Tongue (tissue), 2 donors: ENCODE measurements around the gene CD63. TPM values are rescaled to one million over a fixed set of nuclear protein-coding genes. Genes with fewer than 3 reads are reported as not detected.
"Not testable (repeated sequence)": the region's sequence is repeated elsewhere in the genome, so short reads cannot be mapped to it uniquely, and the experiment has no call there.

Source experiments
- DNase-seq: peaks from one replicate; pipeline ENCODE4 v3.0.0-alpha.2; 2015
- total RNA-seq: library from RNA; depleted of rRNA; stranded (reverse); fragments of >200 nt; gene quantifications from one replicate; pipeline ENCODE4 v1.2.3, GENCODE V29; 2014

The CD63 gene
- total RNA-seq = 710 TPM

GRCh38 chr12:55728939-55729818 lies at the start of gene CD63:
CD63 (minus strand) TSS chr12:55729009; CDS start chr12:55728341, 668 bp downstream.
- peak; percentile 98 for DNase-seq

DNA sequence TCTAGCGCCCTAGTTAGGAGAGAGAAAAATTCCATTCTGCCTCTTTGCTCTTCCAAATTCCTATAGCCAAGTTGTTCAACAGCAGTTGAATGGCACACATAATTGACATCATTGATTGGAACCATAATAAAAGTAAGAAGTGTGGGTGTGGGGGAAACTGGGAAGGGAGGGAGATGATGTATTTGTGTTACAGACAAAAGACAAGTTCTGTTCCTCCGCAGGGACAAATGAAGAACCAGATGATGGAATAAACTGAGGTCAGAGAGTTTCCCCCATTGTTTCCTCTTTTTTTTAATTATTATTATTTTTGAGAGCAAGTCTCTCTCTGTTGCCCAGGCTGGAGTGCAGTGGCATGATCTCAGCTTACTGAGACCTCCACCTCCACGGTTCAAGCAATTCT lies 49.0 kb upstream of the CD63 start:
- DNase-seq = no peak

GRCh38 chr12:55771736-55772135 lies 42.9 kb upstream of the CD63 start:
- peak; percentile 79 for DNase-seq

GRCh38 chr12:55767156-55767555 lies 38.3 kb upstream of the CD63 start:
- DNase-seq = no peak

DNA sequence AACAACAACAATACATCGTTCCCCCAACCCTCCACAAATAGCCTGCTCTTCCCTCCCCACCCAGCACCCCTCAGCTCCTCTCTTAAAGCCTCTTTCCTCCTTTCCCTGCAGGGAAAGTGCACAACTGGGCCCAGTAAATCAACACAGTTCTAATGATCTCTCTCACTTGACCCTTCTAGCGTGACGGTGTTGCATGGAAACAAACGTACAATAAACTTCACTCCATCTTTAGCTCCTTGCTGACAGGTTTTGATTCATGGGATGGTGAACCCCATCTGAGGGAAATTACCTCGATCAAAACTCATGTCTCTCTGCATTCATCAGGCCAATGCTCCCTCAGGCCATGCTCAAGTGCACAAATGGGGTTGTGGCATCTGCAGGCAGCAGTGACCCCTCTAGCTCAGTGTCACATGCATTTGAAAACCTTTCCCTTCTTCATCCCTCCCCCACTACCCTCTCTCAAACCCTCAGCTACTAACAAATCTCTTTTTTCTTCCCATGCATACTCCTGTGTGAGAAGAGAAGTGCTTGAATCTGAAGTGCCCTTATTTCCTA lies 37.0 kb upstream of the CD63 start:
- DNase-seq = no peak

DNA sequence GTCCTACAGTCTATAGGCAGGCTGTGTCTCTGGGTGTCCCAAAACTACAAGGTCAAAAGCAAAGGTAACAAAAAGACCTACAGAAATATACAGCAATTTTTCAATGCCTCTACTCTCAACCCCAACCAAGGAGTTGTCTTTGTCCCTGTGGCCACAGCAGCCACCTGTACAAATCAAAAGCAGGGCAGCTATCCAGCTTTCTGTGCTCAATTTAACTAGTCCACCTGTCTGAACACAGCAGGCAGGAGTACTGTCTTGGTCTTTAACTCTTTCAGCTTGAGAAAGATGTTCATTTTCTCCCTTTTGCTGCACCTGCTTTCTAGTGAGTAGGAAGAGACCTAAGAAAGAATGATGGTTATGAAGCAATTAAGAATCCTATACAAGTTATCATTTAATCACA lies 33.8 kb upstream of the CD63 start:
- DNase-seq = no peak

DNA sequence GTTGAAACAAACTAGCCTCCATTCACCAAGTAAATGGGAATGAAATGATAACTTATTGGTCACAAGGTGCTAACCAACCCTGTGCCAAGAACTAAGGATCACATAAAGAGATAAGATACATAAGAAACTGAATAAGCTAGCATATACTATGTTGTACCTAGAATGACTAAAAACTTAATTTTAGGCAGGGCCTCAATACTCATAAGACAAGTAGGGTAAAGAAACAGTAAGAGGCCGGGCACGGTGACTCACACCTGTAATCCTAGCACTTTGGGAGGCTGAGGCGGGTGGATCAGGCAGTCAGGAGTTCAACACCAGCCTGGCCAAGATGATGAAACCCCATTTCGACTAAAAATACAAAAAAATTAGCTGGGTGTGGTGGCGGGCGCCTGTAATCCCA lies 31.9 kb upstream of the CD63 start:
- DNase-seq = no peak

DNA sequence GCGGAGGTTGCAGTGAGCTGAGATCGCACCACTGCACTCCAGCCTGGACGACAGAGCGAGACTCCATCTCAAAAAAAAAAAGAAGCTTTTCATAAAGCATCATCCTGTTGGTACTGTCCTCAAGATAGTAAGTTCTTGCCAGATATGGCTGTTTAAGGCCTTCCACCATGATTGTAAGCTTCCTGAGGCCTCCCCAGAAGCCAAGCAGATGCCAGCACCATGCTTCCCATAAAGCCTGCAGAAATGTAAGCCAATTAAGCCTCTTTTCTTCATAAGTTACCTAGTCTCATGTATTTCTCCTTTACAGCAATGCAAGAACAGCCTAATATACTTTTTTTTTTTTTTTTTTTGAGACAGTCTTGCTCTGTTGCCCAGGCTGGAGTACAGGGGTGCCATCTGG lies 29.8 kb upstream of the CD63 start:
- DNase-seq = not testable (repeated sequence)

DNA sequence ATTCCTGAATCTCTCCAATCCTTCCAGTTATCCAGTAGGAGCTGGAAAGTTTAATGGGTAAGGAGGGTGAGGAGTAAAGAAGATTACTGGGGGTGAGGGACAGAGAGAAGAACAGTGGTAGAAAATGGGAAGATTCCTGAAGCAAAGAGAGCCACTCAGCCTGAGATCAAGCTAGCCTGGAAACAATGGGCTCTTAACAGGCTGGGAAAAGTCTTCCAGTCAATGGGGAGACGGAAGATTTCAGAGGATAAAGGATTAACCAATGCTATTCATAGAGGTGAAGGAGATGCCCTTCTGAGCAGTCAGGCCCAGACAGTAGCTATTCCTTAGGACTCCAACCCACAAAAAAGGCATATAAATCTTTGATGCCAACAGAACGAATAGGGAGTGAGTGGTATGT lies 28.9 kb upstream of the CD63 start:
- no peak for DNase-seq

GRCh38 chr12:55755246-55755645 lies 26.4 kb upstream of the CD63 start:
- no peak for DNase-seq

DNA sequence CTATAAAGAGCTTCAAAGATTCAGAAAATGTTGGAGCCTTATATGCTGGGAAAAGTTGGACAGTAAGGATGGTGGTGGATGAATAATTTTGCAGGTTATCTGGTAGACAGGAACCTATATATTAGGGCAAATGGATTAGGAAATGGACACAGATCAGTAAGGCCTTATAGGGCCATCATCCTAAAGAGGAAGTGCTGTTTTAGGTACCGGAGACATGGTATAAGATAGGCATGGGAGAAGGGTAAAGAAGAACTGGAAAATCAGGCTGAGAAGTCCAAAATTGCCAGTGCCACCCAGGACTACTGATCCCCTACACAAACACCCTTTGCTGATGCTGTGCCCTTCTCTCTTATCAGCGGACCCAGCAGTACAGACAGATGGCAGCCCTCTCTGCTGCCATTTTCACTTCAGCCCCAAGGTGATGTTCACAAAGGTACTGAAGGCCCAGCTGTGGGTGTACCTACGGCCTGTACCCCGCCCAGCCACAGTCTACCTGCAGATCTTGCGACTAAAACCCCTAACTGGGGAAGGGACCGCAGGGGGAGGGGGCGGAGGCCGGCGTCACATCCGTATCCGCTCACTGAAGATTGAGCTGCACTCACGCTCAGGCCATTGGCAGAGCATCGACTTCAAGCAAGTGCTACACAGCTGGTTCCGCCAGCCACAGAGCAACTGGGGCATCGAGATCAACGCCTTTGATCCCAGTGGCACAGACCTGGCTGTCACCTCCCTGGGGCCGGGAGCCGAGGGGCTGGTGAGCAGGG lies 19.6 kb upstream of the CD63 start:
- DNase-seq = no peak

GRCh38 chr12:55746913-55747231 lies 18.1 kb upstream of the CD63 start:
- DNase-seq = no peak

- no peak for DNase-seq
These were observed 17.5 kb upstream of the CD63 start for GRCh38 chr12:55746174-55746912.

DNA sequence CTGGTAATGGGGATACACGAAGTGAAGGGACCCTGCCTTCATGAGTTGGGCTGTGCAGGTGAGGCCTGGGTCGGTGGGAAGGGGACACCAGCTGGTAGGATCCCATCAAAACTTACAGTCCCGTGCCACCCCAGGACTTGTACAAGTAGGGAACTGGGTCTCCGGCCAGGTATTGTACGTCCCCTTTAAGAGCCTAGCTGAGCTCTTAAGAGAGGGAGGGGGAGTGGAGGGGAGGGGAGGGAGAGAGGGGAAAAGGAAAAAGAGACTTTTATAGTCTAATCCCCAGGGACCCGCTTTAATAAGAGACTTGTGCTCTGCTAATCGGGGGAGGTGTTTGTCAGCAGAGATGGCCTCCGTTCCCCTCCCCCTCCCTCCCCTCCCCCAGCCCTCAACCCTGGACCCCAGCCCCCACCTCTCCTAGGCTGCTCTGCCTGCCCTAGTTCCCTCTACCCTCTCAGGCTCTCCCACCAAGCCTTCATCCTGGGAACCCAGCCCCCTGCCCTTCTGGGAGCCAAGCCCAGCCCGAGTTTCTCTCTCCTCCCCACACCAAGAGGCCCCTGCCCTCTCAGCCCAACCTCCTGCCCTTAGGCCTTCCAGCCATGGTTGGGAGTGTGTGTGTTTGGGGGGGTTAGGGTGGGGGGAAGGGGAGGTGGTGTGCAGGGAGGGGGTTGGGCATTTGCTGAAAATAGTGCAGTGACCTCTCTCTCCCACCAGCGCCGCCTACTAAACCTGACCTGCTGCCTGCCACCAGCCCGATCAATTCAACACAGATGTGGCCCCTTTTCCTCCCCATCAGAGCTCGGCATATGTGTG lies 16.8 kb upstream of the CD63 start:
- DNase-seq = peak; percentile 76

GRCh38 chr12:55744340-55745030 lies 15.7 kb upstream of the CD63 start:
- DNase-seq = no peak

GRCh38 chr12:55743406-55744339 lies 14.9 kb upstream of the CD63 start:
- DNase-seq = peak; percentile 78

DNA sequence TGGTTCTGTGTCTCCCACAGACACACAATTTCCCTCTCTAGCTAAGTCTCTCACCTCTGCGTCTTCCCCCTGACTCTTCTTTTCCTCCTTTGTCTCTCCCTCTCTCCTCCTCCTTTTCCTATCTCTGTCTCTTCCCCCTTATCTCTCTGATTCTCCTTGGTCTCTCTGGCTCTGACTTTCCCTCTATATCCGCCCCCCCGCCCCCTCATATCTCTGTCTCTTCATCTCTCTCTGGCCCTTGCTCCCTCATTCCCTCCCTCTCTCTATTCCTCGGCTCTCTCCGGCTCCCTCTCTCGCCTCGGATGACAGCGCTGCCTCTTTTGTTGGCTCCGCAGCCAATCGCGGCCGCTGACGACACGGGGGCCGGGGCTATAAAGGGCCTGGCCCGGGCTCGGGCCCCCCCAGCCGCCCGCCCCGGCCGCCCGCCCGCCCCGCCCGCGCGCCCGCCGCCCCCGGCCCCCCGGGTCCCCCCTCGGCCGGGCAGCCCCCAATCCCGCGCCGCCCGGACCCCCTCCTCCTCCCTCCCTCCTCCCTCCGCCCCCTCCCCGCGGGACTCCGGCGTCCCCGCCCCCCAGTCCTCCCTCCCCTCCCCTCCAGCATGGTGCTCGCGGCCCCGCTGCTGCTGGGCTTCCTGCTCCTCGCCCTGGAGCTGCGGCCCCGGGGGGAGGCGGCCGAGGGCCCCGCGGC lies 14.1 kb upstream of the CD63 start, which contains the start of gene GDF11:
TSS of gene GDF11 (plus strand) at position 404 of the 687 bp plus-strand sequence. CDS start at position 599, 195 bp downstream.
- peak; percentile 95 for DNase-seq

DNA sequence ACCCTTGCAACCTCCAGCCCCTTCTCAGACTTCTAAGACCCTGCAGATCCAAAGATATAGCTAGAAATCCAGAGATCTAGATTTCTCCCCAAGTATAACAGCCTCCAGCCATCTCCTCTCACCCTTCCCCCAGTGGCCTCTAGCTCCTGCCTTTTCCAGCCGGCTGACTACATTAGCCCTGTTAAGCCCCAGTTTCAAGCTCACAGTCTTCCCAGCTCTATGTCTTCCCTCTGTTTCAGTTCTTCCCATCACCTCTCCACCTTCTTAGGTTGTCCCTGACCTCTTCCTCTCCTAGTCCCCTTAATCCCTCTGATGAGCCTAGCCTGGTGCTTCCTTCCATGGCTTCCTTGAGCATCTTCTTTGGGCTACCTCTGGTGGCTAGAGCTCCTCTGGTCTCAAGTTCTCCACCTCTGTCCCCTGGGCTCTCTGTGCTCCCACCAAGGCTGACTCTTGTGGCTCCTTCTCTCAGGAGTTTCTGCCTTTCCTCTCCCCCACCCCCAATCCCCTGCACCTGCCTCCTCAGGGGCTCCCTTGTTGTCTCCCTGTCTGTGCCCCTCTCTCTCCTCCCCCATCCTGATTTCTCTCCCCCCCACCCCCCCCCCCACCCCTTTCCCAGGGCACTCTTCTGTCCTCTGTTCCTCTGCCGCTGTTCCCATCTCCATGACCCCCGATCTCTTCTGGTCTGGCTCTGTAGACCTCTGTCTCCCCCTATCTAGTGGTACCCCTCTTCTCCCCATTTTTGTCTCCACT lies 13.3 kb upstream of the CD63 start:
- DNase-seq = no peak
